ENCODE data around the gene MDH2.
"Not testable (repeated sequence)": the region's sequence is repeated elsewhere in the genome, so short reads cannot be mapped to it uniquely, and the experiment has no call there.

MDH2 gene

DNA sequence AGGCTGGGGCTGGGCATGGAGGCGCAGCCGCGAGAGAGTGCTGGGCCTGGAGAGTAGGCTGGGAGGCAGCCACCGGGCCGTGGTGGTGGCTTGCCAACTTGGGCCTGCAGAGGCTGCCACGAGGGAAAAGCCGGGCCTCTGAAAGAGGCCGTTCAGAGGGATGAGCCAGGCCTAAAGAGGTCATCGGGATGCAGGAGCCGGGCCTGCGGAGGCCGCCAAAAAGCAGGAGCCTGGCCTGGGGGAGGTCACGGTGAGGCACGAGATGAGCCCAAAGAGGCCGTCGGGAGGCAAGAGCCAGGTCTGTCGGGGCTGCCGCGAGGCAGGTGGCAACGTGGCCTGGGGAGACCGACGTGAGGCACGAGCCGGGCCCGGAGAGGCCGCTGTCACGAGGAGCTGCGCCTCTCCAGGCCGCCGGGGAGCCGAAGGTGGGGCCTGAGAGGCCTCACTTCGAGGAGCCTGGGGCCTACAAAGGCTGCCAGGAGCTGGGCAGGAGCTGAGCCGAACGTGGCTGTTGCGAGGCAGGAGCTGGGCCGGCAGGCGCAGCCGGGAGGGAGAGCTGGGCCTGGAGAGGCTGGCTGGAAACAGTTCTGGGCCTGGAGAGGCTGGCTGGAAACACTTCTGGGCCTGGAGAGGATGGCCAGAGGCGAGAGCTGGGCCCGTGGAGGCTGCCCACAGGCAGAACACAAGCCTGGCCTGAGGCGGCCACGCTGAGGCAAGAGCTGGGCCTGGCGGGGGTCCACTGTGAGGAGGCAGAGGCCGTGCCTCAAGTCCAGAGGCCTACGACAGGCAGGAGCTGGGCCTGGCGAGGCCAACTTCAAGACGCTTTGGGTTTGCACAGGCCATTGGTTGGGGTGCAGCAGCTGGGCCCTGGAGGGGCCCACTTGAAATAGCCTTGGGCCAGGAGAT lies 24.6 kb downstream of the MDH2 start:
- no peak for DNase-seq (ENCODE audit: low read depth)

DNA sequence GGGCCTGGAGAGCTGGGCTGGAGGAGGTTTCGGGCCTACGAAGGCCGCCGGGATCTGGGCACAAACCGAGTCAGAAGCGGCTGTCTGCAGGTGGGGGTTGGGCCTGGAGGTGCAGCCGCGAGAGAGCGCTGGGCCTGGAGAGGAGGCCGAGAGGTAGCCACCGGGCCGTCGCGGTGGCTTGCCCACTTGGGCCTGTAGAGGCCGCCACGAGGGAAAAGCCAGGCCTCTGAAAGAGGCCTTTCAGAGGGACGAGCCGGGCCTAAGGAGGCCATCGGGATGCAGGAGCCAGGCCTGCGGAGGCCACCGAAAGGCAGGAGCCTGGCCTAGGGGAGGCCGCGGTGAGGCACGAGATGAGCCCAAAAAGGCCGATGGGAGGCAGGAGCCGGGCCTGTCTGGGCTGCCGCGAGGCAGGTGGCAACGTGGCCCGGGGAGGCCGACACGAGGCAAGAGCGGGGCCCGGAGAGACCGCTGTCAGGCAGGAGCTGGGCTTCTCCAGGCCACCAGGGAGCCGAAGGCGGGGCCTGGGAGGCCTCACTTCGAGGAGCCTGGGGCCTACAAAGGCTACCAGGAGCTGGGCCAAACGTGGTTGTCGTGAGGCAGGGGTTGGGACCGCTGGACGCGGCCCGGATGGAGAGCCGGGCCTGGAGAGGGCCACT lies 25.6 kb downstream of the MDH2 start:
- DNase-seq (ENCODE audit: low read depth) = no peak

DNA sequence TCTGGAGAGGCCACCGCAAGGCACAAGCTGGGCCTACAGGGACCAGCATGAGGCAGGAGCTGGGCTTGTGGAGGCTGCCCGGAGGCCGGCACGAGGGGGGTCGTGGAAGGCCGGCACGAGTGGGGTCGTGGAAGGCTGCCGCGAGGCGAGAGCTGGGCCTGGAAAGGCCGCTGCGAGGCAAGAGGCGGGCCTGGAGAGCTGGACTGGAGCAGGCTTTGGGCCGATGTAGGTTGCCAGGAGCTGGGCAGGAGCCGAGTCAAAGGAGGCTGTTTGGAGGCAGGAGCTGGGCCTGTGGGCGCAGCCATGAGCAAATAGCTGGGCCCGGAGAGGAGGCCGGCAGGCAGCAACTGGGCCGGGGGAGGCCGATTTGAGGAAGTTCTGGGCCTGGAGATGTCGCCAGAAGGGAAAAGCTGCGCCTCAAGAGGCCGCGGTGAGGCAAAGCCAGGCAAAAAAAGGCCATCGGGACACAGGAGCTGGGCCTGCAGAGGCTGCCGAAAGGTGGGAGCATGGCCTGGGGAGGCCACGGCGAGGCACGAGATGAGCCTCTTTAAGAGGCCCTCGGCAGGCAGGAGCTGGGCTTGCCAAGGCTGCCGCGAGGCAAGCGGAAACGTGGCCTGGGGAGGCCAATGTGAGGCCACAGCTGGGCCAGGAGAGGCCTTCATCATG lies 26.5 kb downstream of the MDH2 start:
- DNase-seq (ENCODE audit: low read depth) = no peak

DNA sequence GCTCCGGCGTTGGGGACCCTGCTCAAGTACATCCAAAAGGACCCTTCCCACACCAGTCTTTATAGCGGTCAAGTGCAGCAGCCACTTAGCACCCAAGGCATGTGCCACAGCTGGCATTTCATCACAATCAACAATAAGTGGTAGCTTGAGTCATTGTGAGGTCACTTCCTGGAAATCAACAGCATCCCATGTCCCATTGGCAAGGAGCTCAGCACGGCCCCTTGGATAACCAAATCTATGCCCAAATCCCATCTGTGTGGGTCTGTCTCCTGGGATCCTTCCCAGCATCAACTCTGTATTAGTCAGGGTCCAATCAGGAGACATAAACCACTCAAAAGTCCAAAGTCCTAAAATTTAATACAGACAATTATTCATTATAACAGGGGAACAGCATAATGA lies 27.1 kb downstream of the MDH2 start:
- DNase-seq (ENCODE audit: low read depth) = no peak

DNA sequence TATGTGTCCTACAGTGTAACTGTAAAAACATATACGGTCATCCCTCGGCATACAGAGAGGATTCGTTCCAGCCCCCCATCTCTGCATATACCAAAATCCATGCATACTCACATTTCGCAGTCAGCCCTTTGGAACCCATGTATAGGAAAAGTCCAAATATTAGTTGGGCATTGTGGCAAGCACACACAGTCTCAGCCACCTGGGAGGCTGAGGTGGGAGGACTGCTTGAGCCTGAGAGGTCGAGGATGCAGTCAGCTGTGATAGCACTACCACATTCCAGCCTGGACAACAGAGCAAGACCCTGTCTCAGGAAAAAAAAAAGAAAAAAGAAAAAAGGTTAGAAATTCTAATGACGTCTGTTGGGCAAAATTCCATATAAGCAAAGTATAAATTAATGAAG lies 29.1 kb downstream of the MDH2 start:
- no peak for DNase-seq (ENCODE audit: low read depth)

DNA sequence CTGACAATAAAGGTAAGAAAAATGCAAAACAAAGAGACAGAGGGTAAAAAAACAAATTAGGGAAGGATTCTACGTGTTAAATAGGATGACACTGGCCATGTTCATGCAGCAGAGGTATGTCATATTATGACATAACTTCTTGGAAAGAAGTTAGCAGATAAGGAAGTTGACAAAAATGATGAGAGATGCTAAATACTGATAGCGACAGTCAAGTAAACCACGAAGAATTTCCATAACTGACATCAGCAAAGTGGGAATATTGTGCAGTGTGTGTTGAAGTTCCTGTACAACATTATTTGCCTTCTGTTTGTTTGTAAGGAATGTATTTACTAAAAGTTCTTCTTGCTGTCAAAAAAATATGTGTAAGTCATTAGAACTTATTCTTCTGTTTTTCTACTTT lies 29.5 kb downstream of the MDH2 start:
- no peak for DNase-seq (ENCODE audit: low read depth)

DNA sequence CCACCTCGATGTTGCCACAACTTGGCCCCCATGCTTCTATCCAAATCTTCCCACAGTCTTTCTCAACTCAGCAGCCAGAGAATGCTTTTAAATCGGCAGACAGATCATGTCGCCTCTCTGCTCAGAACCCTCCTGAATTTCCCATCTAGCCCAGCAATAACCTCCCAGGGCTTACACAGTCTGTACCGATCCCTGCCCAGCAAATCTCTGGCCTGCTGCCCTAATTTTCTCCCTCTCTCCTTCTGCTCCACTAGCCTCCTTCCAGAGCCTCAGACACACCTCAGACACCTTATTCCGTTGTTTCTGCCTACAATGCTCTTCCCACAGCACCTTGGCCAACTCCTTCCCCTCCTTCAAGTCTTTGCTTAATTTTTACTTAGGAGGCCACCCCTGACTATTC lies 32.3 kb downstream of the MDH2 start:
- no peak for DNase-seq (ENCODE audit: low read depth)

DNA sequence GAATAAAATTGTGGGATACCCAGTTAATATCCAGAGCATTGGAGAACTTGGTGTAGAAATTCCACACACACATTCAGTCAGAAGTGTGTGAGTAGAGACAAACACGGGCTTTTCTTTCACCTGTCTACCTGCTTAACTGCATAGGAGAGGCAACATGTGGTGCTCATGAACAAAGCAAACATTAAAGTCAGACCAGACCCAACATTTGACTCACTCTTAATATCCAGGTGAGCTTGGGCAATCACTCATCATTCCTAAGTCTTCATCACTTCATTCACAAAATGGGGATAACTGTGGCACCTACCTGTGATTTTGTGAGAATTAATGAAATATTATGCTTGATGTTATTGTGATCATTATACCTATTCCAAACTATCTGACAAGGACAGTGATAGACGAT lies 36.2 kb downstream of the MDH2 start:
- not testable (repeated sequence) for DNase-seq (ENCODE audit: low read depth)

DNA sequence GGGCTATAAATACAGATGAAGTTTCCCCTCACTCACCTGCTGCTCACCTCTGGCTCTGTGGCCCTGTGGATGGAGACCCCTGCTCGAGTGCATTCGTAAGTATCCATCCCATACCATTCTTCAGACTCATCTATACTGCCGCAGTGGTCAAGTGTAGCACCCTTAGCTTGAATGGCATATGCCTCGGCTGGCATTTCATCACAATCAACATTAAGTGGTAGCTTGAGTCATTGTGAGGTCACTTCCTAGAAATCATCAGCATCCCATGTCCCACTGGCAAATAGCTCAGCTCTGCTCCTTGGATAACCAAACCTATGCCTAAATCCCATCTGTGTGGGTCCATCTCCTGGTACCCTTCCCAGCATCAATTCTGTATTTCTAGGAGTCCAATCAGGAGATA lies 38.2 kb downstream of the MDH2 start:
- no peak for DNase-seq (ENCODE audit: low read depth)

DNA sequence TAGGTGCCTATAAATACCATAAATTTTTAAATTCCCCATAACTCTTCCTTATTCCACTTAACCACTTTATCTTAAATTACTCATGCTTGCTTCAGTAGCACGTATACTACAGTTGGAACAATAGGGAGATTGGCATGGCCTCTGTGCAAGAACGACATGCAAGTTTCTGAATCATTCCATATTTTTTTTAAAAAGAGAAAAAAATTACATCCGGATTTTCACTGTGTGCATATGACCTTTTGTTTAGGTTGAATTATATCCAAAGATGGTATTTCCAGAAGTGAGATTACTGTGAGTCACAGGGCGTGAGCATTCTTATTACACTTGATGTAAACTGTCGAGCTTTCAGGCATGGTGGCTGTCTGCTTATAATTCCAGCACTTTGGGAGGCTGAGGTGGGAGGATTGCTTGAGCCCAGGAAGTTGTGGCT lies 39.5 kb downstream of the MDH2 start:
- not testable (repeated sequence) for DNase-seq (ENCODE audit: low read depth)

DNA sequence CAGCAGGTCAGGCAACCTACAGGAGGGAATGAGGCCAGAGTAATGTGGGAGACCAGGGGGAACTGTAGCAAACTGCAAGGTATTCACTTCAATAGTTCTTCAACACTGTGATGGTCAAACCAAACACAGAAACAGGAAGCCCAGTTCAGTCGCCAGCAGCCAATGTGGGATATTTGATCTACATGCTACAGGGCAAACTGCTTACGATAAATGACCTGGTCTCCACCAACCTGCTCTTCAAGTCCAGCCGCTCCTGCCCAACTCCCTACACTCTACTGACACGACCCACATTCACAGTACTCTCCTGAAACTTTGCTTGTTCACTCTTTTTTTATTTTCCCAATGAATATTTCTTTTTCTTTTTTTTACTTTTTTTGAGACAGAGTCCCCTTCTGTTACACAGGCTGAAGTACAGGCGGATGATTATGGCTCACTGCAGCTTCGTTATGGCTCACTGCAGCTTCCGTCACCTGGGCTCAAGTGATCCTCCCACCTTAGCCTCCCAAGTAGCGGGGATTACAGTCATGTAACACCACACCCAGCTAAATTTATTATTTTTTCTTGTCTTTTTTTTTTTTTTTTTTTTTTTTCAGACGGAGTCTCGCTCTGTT lies 42.1 kb downstream of the MDH2 start:
- no peak for DNase-seq (ENCODE audit: low read depth)

DNA sequence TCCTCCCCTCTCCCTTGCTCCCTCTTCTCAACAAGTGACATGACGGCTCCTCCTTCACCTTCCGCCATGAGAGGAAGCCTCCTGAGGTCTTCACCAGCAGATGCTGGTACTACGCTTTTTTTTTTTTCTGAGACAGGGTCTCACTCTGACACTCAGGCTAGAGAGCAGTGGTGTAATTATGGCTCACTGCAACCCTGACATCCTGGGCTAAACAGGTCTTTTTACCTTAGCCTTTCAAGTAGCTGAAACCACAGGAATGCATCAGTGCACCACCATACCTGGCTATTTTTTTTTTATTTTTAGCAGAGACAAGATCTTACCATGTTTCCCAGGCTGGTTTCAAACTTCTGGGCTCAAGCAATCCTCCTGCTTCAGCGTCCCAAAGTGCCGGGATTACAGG lies 43.6 kb downstream of the MDH2 start:
- DNase-seq (ENCODE audit: low read depth) = no peak

DNA sequence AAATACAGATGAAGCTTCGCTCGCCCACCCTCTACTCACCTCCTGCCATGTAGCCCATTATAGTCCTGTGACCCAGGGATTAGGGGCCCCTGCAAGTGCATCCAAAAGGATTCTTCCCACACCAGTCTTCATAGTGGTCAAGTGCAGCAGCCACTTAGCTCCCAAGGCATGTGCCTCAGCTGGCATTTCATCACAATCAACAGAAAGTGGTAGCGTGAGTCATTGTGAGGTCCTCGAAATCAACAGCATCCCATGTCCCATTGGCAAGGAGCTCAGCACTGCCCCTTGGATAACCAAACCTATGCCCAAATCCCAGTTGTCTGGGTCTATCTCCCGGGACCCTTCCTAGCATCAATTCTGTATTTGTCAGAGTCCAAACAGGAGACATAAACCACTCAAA lies 45.6 kb downstream of the MDH2 start:
- DNase-seq (ENCODE audit: low read depth) = not testable (repeated sequence)

DNA sequence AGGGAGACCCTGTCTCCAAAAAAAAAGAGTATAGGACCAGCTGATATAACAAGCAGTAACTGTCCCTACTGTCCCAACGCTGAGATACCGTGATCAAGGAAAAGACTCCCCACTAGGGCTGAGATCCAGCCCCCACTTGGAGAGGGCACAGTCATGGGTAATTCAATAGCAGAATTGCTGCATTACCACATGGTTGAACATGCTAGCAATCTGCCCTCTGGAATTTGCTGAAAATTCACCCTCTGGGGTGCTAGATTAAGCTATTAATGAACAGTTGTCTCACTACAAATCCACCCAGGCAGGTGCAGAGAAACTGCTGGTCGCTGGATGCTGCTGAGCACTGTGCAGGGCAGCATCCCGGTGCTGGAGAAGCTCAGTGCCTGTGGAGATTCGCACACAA lies 46.4 kb downstream of the MDH2 start:
- not testable (repeated sequence) for DNase-seq (ENCODE audit: low read depth)

DNA sequence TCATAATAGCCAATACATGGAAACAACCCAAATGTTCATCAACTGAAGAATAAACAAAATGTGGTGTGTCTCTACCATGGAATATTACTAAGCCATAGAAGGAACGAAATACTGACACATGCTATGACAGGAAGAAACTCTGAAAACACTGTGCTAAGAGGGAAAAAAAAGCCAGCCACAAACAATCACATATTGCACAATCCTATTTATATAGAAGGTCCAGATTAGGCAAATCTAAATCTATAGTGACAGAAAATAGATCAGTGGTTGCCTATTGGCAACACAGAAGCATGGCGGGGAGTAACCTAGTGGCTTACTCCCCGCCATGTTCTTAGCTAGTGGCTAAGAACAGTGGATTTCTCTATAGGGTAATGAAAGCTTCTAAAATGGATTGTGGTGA lies 48.0 kb downstream of the MDH2 start:
- DNase-seq (ENCODE audit: low read depth) = no peak

DNA sequence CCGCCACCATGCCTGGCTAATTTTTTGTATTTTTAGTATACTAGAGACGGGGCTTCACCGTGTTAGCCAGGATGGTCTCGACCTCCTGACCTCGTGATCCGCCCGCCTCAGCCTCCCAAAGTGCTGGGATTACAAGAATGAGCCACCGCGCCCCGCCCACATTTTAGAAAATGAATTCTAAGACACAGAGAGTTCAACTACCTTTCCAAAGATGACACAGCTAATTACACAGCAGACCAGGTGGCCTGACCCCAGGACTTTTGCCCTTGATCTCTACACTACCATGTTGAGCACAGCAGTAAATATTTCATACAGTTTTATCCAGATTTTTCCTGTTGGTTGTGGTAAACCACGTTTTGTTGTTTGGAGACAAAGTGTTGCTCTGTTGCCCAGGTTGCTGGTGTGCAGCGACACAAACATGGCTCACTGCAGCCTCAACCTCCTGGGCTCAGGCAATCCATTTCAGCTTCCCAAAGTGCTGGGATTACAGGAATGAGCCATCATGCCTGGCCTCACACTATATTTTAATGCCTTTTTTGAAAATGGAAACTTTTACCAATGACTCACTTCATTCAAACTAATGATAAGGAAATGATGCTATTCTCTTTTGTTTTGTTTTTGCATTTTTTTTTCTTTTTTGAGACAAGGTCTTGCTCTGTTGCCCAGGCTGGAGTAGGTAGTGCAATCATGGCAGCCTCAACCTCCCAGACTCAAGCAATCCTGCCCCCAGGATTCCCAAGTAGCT lies 54.0 kb downstream of the MDH2 start:
- DNase-seq (ENCODE audit: low read depth) = not testable (repeated sequence)

DNA sequence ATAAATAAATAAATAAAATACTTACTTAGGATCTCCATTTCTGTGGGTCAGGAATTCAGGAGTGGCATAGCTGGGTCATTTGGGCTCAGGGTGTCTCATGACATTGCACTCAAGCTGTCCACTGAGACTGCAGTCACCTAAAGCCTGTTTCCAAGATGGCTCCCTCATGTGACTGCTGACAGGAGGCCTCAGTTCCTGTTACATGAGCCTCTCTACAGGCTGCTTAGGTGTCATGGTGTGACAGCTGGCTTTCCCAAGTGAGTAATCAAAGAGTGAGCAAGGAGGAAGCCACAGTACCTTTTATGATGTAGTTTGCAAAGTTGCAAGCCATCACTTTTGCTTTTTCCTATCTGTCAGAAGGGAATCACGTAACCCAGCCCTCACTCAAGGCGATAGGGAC lies 55.9 kb downstream of the MDH2 start:
- not testable (repeated sequence) for DNase-seq (ENCODE audit: low read depth)

DNA sequence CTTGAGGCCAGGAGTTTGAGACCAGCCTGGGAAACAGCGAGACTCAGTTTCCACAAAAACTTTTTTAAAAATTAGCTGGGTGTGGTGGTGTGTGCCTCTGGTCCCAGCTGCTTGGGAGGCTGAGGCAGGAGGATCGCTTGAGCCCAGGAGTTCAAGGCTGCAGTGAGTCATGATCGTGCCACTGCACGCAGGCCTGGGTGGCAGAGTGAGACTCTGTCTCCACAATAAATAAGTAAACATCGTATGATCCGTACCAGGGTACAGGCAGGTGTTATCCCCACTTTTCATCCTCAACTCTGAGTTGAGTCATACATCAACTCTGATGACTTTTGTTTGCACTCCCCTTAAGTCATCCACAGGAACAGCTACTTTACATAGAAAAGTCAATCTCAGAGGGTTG lies 58.2 kb downstream of the MDH2 start:
- DNase-seq (ENCODE audit: low read depth) = not testable (repeated sequence)

DNA sequence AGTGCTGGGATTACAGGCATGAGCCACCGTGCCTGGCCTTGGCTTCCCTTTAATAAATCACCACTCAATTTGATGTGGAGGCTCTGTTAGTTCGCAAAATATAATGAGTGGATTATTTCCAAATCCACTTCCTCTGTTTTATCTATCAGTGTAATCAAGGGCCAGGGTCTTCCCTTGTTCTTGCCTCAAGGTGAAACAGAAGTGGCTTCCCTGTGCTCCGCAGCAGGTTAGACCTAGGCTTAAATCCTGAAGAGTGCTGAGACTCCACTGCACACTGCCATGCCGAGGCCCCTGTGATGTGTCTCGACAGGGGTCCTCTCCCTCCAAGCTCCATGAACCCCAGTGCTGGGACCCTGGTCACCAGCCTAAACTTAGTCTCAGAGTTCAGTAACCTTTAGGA lies 59.0 kb downstream of the MDH2 start:
- DNase-seq (ENCODE audit: low read depth) = no peak

DNA sequence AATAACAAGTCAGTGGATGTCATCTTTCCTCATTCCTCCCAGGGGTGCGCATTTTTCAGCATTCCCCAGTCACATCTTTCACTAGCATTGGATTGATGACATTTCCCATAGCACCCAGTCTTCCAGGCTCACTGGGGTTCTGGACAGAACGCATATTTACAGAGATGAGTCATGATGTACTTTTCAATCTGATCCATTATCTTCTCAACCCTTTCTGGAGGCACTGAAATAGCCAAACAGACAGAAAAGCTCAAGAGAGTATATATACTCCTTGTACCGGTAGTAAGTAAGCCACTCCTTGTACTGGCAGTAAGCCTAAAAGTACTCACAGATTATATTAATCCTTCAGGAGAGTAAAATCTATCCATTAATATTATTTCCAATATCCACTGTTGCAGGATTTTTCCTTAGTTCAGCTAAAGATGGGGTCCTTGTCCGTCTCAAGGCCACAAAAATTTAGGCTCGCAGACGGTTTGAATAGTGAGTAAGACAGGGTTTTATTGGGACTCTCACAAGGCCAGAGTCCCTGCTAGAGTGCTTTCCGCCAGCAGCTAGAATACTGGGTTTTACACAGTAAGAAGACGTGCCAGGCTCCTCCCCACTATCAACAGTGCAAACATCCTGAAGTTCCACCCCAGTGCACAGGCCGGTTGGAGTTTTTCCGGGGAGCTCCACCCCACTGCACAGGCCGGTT lies 60.8 kb downstream of the MDH2 start:
- no peak for DNase-seq (ENCODE audit: low read depth)

DNA sequence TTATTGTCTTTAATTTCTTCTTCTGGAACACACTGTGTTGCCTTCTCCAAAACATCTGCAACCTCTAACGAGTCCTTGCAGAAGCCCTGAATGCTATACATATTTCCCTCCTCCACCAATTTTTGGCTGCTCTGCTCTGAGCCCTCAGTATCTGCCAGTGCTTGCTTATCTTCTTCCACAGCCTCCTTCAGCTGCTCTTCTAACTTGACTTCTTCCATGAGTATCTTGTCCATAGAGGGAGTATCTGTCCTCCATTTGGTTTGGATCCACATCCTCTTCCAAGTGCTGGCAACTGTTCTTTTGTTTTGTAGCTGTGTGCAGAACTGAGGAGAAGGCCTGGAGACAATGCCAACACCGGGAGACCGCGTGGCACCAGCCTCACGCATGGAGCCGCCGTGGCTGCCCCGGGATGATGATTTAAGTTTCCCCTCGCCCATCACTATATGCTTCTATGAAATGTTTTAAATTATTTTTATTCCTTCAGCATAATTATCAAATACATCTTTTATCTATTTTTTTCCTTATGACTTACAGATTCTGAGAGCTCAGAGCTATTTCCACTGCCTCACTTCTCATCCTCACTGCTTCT lies 65.2 kb downstream of the MDH2 start:
- not testable (repeated sequence) for DNase-seq (ENCODE audit: low read depth)

Measured in activated gamma-delta T cell treated with anti-CD3 and anti-CD28 coated beads, Interleukin-2, amount 50 U/mL, for 16 hours (primary cell).